Measurements from ENCODE around the gene CFAP97.
"Not testable (repeated sequence)": the region's sequence is repeated elsewhere in the genome, so short reads cannot be mapped to it uniquely, and the experiment has no call there.

Gene CFAP97

GRCh38 chr4:185139736-185140135, 64.1 kb downstream of the CFAP97 start:
- DNase-seq (ENCODE audit: low spot score), result no peak

- DNase-seq (ENCODE audit: low spot score), result no peak
Measured at GRCh38 chr4:185138161-185138560, 65.6 kb downstream of the CFAP97 start.

GRCh38 chr4:185137233-185137925, 66.4 kb downstream of the CFAP97 start:
- DNase-seq (ENCODE audit: low spot score), result no peak

- DNase-seq (ENCODE audit: low spot score), result peak; percentile 60
Measured at GRCh38 chr4:185134307-185134869, 69.4 kb downstream of the CFAP97 start.

- peak; percentile 17 for DNase-seq (ENCODE audit: low spot score)
Measured at GRCh38 chr4:185128272-185129119, 75.3 kb downstream of the CFAP97 start.

GRCh38 chr4:185127021-185127925, 76.5 kb downstream of the CFAP97 start:
- DNase-seq (ENCODE audit: low spot score), result no peak

GRCh38 chr4:185124006-185124405, 79.8 kb downstream of the CFAP97 start:
- no peak for DNase-seq (ENCODE audit: low spot score)

GRCh38 chr4:185122681-185123345, 81.0 kb downstream of the CFAP97 start:
- DNase-seq (ENCODE audit: low spot score), result no peak

- no peak for DNase-seq (ENCODE audit: low spot score)
Measured at GRCh38 chr4:185120631-185120946, 83.2 kb downstream of the CFAP97 start.

GRCh38 chr4:185119927-185120630, 83.7 kb downstream of the CFAP97 start:
- DNase-seq (ENCODE audit: low spot score), result no peak

- DNase-seq (ENCODE audit: low spot score), result not testable (repeated sequence)
Measured at GRCh38 chr4:185119467-185119866, 84.3 kb downstream of the CFAP97 start.

- DNase-seq (ENCODE audit: low spot score), result no peak
Measured at GRCh38 chr4:185118876-185119275, 84.9 kb downstream of the CFAP97 start.

GRCh38 chr4:185117300-185117934, 86.4 kb downstream of the CFAP97 start:
- no peak for DNase-seq (ENCODE audit: low spot score)

GRCh38 chr4:185115827-185116232, 88.0 kb downstream of the CFAP97 start:
- DNase-seq (ENCODE audit: low spot score), result no peak

- DNase-seq (ENCODE audit: low spot score), result no peak
Measured at GRCh38 chr4:185113340-185113739, 90.5 kb downstream of the CFAP97 start.

- DNase-seq (ENCODE audit: low spot score), result no peak
Measured at GRCh38 chr4:185112104-185112503, 91.7 kb downstream of the CFAP97 start.

- no peak for DNase-seq (ENCODE audit: low spot score)
Measured at GRCh38 chr4:185110375-185110823, 93.4 kb downstream of the CFAP97 start.

- DNase-seq (ENCODE audit: low spot score), result no peak
Measured at GRCh38 chr4:185109736-185110135, 94.1 kb downstream of the CFAP97 start.

Measured in CD4-positive, alpha-beta T cell treated with Interleukin-15 for 4 hours (primary cell).